Activated naive CD8-positive, alpha-beta T cell treated with anti-CD3 and anti-CD28 coated beads, Interleukin-2, amount 10 ng/mL, durations not matched to agents 7 days and 5 days (primary cell): ENCODE data around the gene ZNF837. TPM values are rescaled to one million over a fixed set of nuclear protein-coding genes. Genes with fewer than 3 reads are reported as not detected.
A peak's percentile ranks its signal among the peaks of the same experiment; 100 is the strongest.

Source experiments
- ATAC-seq: fragments of 150-1000 bp; cut with Tn5 transposase; one replicate; pipeline ENCODE4 v1.10.0; 2021; ENCODE audit warnings: low read depth, moderate library complexity
- POLR2A ChIA-PET: fragments of 350-600 bp; sonication (Branson Sonifier 250); formaldehyde crosslinking; loops from one replicate; lab custom pipeline; 2021; ENCODE audit warnings: antibody characterized with exemption; lab: Charles Lee
- DNase-seq: peaks from one replicate; pipeline ENCODE4 v3.0.0; 2021
- H3K27ac Mint-ChIP-seq: one replicate; pipeline ENCODE4 v1.8.0; 2022; ENCODE audit warnings: mild to moderate bottlenecking, mixed read lengths
- H3K27me3 Mint-ChIP-seq: one replicate; pipeline ENCODE4 v1.8.0; 2022; ENCODE audit warnings: mild to moderate bottlenecking, moderate library complexity, mixed read lengths
- H3K36me3 Mint-ChIP-seq: one replicate; pipeline ENCODE4 v1.8.0; 2021; ENCODE audit warnings: mild to moderate bottlenecking, mixed read lengths
- H3K4me1 Mint-ChIP-seq: one replicate; pipeline ENCODE4 v1.8.0; 2021; ENCODE audit warnings: mixed read lengths
- H3K4me3 Mint-ChIP-seq: one replicate; pipeline ENCODE4 v1.8.0; 2022; ENCODE audit warnings: mild to moderate bottlenecking, moderate library complexity, mixed read lengths
- H3K9me3 Mint-ChIP-seq: one replicate; pipeline ENCODE4 v1.8.0; 2021; ENCODE audit warnings: mixed read lengths
- total RNA-seq, 2 experiments: library from RNA; stranded (reverse); gene quantifications; one replicate each; pipeline ENCODE4 v1.2.3, GENCODE V29; 2021

Gene ZNF837
- total RNA-seq, 2 experiments from 2014 or later, result 2.9 to 3.5 TPM

DNA sequence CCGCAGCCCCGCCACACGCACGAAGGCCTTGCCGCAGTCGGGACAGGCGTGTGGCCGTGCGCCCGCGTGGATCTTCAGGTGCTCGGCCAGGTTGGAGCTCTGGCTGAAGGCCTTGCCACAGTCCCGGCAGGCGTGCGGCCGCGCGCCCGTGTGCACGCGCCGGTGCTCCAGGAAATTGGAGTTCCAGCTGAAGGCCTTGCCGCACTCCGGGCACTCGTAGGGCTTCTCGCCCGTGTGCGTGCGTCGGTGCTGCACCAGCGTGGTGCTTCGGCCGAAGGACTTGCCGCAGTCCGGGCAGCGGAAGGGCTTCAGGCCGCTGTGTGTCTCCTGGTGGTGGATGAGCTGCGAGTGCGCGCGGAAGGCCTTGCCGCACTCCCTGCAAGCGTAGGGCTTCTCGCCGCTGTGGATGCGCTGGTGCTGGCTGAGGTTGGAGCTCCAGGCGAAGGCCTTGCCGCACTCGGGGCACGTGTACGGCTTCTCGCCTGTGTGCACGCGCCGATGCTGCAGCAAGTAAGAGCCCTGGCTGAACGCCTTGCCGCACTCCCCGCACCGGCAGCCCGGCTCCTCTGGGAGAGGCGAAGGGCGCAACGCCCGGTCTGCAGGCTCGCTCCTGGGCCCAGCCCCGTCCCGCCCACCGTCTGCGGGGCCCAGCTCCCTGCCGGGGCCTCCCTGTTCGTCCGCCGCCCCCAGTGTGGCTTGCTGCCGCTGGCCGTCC is 23.9 kb downstream of the ZNF837 start:
- DNase-seq (no peak), ATAC-seq (no peak)
- Mint-ChIP-seq H3K4me3 (peak overlapping the region; percentile 37), H3K4me1 (peaks cover 17% of the 10 kb centered on the region), H3K27me3 (no peaks in the 10 kb centered on the region), H3K36me3 (peaks cover 4% of the 10 kb centered on the region), H3K9me3 (no peaks in the 10 kb centered on the region), H3K27ac (peak overlapping the region; percentile 65)
- POLR2A ChIA-PET, result interaction anchor here (0.5 to 2.4 kb wide), 12 partner anchors 8 to 514 kb away, joined by 3 to 29 read pairs (median 4); partner anchors contain the start of genes ZBTB45, ZNF446, ZNF837 and ZSCAN22

DNA sequence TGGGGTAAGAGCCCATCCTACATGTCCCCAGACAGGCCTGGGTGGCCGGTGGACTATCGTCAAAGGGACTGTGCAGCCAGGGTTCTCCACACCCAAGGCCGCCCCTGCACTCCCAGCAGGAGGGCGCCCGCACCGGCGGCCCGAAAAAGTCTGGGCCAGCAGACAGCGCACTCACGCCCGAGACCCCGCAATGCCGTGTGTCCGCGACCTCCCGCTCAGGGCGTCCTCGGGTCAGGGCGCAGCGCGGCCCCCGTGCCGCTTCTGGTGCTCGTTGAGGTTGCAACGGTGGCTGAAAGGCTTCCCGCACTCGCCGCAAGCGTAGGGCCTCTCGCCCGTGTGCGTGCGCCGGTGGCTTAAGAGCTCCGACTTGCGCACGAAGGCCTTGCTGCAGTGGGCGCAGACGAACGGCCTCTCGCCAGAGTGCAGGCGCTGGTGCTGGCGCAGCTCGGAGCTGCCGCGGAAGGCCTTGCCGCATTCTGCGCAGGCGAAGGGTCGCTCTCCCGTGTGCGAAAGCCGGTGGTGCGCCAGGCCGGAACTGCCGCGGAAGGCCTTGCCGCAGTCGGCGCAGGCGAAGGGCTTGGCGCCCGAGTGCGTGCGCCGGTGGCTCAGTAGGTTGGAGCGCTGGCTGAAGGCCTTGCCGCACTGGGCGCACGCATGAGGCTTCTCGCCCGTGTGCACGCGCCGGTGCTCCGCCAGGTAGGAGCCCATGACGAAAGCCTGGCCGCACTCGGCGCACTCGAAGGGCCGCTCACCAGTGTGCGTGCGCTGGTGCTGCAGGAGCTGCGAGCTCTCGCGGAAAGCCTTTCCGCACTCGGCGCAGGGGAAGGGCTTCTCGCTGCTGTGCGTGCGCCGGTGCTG is 24.7 kb downstream of the ZNF837 start:
- Mint-ChIP-seq H3K4me3 (peak overlapping the region; percentile 37), H3K27ac (peak overlapping the region; percentile 65), H3K4me1 (peaks cover 14% of the 10 kb centered on the region), H3K9me3 (no peaks in the 10 kb centered on the region), H3K27me3 (no peaks in the 10 kb centered on the region), H3K36me3 (peaks cover 7% of the 10 kb centered on the region)
- POLR2A ChIA-PET, result interaction anchor here (0.6 to 2.4 kb wide), 9 partner anchors 9 to 158 kb away, joined by 3 to 29 read pairs (median 4); partner anchors contain the start of genes ZNF446, ZNF837 and ZSCAN22
- peak; percentile 76 for DNase-seq
- peak; percentile 72 for ATAC-seq

DNA sequence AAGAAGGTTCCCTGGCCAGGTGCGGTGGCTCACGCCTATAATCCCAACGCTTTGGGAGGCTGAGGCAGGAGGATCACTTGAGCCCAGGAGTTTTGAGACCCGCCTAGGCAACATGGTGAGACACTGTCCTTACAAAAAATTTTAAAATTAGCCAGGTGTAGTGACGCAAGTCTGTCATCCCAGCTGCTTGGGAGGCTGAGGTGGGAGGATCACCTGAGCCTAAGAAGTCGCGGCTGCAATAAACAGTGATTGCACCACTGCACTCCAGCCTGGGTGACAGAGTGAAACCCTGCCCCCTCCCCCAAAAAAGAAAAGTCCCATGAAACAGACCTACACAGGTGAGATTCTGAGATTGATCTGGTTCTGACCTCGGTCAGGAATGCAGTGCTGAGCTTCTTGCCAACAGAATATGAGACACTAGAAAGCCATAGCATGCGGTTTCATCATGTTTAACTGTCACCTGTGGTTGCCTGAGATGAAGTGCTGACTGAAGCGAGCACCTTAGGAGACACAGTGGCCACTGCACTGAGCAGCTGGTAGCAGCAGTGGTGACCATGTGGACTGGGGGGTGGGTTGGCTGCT is 25.5 kb downstream of the ZNF837 start:
- ATAC-seq (no peak), DNase-seq (no peak)
- Mint-ChIP-seq H3K27ac (peak overlapping the region; percentile 65), H3K9me3 (no peaks in the 10 kb centered on the region), H3K36me3 (peaks cover 11% of the 10 kb centered on the region), H3K4me3 (peak overlapping the region; percentile 22), H3K27me3 (no peaks in the 10 kb centered on the region), H3K4me1 (peaks cover 12% of the 10 kb centered on the region)
- POLR2A ChIA-PET, result interaction anchor here (0.5 to 2.4 kb wide), 5 partner anchors 8 to 50 kb away, joined by 3 to 29 read pairs (median 10); partner anchors contain the start of gene ZNF837

DNA sequence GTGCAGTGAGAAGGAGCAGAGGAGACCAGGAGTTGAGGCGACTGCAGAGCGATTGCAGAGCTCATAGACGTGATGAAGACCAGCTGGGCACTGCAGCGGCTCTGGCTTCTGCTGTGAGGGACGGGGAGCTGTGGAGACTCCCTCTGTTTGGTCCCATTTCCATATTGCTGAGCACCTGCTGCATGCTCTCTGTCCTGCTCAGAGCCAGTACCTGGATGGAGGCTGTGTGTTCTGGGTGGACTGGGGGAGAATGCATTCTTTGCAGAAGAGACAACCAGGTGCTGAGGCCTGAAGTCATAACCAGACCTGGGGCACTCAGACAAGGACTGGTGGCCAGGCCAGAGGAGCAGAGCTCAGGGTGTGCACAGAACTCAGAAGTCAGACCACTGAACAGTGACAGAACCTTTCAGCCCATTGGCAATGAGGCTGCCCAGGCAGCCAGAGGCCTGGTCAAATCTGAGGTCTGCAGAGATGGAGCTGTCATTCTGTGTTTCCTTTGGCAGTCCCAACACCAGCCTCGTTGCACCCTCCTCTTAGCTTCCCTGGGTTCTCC is 26.3 kb downstream of the ZNF837 start:
- peaks cover 13% of the 10 kb centered on the region for H3K36me3 Mint-ChIP-seq
- DNase-seq (no peak), ATAC-seq (no peak)
- no peaks in the 10 kb centered on the region for H3K27me3 Mint-ChIP-seq
- H3K9me3 Mint-ChIP-seq, result no peaks in the 10 kb centered on the region
- peaks cover 14% of the 10 kb centered on the region for H3K4me1 Mint-ChIP-seq
- H3K27ac Mint-ChIP-seq, result no peak overlapping the region
- POLR2A ChIA-PET, result interaction anchor here (2.4 kb wide), 1 partner anchor 10 kb away, joined by 12 read pairs; no protein-coding TSS in a partner anchor
- H3K4me3 Mint-ChIP-seq, result no peak overlapping the region

DNA sequence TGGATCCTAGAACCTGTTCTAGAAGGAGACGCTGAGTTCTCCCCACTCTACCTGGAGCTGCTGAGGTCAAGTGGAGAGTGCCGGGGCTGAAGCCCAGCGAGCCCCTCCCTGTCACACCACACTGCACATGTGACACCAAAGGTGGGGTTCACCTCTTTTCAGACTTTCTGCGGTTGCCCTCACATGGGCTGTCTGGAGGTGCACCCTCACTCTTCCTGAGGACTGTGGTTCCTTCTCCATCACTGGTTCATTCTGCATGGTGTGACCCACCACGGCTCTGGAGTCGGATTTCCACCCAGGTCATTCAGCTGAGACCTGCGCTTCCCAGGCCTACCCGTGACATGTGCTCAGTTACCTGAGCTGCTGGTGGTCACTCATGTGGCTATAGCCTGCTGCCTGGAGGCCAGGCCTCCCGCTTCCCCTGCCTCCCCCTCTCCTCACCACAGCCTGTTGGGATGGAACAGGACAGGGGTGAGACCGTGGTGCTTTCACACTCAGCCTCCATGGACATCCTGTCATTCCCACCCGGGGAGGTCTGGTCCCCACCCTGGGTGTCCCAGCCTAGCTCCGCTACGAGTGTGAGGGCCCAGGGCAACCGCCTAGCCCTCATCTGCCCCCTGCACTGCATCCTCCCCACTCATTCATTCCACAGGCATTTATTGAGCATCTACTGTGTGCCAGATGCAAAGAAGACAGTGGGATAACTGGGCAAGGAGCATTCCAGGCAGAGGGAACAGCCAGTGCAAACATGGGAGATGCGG is 26.9 kb downstream of the ZNF837 start:
- H3K27ac Mint-ChIP-seq, result no peak overlapping the region
- peaks cover 15% of the 10 kb centered on the region for H3K36me3 Mint-ChIP-seq
- peaks cover 19% of the 10 kb centered on the region for H3K4me1 Mint-ChIP-seq
- DNase-seq (no peak), ATAC-seq (no peak)
- H3K4me3 Mint-ChIP-seq, result no peak overlapping the region
- no peaks in the 10 kb centered on the region for H3K9me3 Mint-ChIP-seq
- no peaks in the 10 kb centered on the region for H3K27me3 Mint-ChIP-seq
- POLR2A ChIA-PET, result no interaction called here

DNA sequence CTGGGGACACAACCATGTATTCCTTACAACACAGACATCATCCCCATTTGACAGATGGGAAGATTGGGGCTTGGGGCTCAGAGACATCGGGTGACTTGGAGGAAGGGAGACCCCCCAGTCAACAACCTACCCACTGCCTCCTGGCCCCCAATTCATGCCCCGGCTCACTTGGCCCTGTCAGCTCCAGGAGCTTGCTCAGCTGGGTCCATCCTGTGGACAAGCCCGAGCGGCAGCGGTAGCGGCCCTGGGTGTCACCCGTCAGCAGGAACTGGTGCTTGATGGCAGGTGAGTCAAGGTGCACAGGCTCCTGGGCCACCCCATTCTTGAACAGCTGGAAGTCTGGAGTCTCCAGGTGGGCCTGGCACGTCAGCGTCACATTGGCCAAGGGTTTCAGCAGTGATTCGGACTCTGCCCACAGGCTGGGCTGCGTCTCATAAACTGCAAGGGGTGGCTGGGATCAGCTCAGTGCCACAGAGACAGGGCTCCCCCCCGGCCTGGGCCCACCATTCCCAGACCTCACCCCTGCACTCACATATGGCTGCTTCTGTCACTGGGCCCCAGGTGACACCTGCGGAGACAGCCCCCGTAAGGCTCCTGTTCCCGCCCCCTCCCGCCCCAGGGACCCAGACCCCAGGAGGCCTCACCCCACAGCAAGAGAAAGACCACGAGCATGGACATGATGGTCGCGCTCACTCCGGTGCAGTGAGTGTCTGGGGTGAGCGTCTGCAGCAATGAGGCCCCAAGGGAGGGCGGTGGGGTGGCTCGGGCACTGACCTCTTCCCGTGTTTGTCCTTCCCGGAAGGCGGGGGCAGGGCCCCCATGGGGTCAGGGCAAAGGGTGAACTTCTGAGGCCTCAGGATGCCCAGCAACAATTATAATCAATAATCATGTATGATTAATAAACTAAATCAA is 27.8 kb downstream of the ZNF837 start, which contains the start of gene A1BG:
TSS of gene A1BG (minus strand) at position 733 of the 912 bp plus-strand sequence. CDS start at position 678, 55 bp downstream.
- POLR2A ChIA-PET, result interaction anchor here (2.3 kb wide), 1 partner anchor 9 kb away, joined by 9 read pairs; the partner anchor contains the start of gene ZNF497
- DNase-seq (no peak), ATAC-seq (no peak)
- Mint-ChIP-seq H3K27me3 (no peaks in the 10 kb centered on the region), H3K9me3 (no peaks in the 10 kb centered on the region), H3K4me1 (peaks cover 24% of the 10 kb centered on the region), H3K36me3 (peaks cover 18% of the 10 kb centered on the region), H3K27ac (no peak within 1 kb of the TSS), H3K4me3 (no peak within 1 kb of the TSS)

DNA sequence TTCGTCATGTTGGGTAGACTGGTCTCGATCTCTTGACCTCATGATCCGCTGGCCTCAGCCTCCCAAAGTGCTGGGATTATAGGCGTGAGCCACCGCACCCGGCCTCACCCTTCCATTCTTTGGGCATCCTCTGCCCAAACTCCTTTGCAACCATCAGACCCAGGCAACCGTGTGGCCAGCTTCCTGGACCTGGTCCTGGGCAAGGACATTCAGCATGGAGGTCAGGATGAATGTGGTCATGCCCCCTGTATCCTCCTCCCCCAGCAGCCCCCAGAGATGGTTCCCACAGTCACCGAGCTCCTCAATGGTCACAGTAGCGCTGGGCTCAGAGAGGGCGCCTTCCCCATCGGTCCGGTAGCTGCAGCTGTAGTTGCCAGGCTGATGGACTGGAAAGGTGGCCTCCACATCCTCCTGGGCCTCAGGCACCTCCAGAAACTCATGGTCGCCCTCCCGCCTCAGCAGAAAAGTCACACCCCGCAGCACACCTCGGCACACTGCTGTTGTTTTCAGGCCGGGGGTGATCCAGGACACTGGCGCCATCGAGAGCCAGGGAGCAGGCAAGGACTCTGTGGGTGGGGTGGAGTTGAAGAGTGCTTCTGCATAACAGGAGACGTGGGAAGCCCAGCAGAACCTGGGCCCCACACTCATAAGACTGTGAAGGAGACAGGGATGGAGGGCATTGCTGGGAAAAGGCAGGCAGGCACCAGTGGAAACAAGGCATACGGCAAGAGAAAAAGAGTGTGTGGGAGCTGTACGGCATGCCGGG is 28.7 kb downstream of the ZNF837 start:
- POLR2A ChIA-PET, result interaction anchor here (0.6 to 2.3 kb wide), 3 partner anchors 10 to 461 kb away, joined by 3 to 9 read pairs (median 4); partner anchors contain the start of gene ZNF497
- no peak for DNase-seq
- H3K36me3 Mint-ChIP-seq, result peaks cover 18% of the 10 kb centered on the region
- ATAC-seq, result no peak
- no peaks in the 10 kb centered on the region for H3K9me3 Mint-ChIP-seq
- H3K4me3 Mint-ChIP-seq, result no peak overlapping the region
- peak overlapping the region; percentile 39 for H3K27ac Mint-ChIP-seq
- H3K4me1 Mint-ChIP-seq, result peaks cover 25% of the 10 kb centered on the region
- no peaks in the 10 kb centered on the region for H3K27me3 Mint-ChIP-seq

DNA sequence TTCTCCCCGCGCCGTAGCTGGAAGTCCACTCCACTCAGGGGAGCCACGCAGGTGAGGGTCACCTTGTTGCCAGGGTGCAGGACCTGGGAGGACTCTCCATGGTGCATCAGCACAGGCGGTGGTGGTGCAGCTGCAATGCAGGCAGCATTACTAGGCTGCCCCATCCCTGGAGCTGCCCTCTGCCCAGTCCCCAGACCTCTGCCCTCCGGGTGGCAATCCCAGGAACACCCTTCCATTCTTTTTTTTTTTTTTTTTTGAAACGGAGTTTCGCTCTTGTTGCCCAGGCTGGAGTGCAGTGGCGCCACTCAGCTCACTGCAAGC is 29.3 kb downstream of the ZNF837 start:
- DNase-seq, result no peak
- H3K27me3 Mint-ChIP-seq, result no peaks in the 10 kb centered on the region
- H3K4me1 Mint-ChIP-seq, result peaks cover 28% of the 10 kb centered on the region
- H3K9me3 Mint-ChIP-seq, result no peaks in the 10 kb centered on the region
- no peak overlapping the region for H3K4me3 Mint-ChIP-seq
- ATAC-seq, result no peak
- peaks cover 18% of the 10 kb centered on the region for H3K36me3 Mint-ChIP-seq
- no peak overlapping the region for H3K27ac Mint-ChIP-seq
- POLR2A ChIA-PET, result interaction anchor here (0.6 to 2.3 kb wide), 3 partner anchors 11 to 461 kb away, joined by 3 to 9 read pairs (median 4); partner anchors contain the start of gene ZNF497

DNA sequence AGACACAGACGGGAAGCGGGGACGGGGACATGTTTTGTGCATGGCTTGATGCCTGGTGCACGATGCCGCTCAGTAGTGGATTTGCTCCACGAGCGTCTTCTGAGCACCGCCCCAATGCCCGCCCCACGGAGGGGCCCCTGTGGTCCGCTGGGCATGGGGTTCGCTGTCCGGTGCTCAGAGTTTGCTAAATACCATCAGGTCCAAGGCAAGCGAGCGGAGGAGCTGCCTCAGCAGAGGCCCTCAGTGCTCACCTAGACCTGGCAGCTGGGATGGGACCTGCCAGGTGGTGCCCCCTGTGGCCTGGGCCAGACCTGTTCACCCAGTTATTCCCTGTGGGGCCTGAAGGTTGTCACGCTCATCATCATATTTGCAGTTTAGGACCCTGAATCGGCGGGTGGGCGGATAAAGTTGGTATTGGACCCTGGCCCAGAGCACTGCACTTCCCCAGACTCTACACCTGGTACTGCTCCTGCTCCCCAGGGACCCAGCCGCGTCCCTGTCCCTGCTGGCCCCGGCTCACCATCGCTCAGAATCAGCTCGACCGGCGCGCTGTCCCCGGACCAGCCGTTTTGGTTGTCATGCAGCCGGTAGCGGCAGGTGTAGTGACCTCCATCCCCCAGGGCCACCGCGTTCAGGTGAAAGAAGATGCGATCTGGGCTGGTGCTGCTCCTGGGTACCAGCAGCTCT is 29.8 kb downstream of the ZNF837 start:
- Mint-ChIP-seq H3K36me3 (peaks cover 18% of the 10 kb centered on the region), H3K27me3 (no peaks in the 10 kb centered on the region), H3K9me3 (no peaks in the 10 kb centered on the region), H3K4me1 (peaks cover 28% of the 10 kb centered on the region), H3K27ac (no peak overlapping the region), H3K4me3 (peak overlapping the region; percentile 22)
- ATAC-seq (no peak), DNase-seq (no peak)
- POLR2A ChIA-PET, result interaction anchor here (2.3 kb wide), 1 partner anchor 11 kb away, joined by 9 read pairs; the partner anchor contains the start of gene ZNF497

DNA sequence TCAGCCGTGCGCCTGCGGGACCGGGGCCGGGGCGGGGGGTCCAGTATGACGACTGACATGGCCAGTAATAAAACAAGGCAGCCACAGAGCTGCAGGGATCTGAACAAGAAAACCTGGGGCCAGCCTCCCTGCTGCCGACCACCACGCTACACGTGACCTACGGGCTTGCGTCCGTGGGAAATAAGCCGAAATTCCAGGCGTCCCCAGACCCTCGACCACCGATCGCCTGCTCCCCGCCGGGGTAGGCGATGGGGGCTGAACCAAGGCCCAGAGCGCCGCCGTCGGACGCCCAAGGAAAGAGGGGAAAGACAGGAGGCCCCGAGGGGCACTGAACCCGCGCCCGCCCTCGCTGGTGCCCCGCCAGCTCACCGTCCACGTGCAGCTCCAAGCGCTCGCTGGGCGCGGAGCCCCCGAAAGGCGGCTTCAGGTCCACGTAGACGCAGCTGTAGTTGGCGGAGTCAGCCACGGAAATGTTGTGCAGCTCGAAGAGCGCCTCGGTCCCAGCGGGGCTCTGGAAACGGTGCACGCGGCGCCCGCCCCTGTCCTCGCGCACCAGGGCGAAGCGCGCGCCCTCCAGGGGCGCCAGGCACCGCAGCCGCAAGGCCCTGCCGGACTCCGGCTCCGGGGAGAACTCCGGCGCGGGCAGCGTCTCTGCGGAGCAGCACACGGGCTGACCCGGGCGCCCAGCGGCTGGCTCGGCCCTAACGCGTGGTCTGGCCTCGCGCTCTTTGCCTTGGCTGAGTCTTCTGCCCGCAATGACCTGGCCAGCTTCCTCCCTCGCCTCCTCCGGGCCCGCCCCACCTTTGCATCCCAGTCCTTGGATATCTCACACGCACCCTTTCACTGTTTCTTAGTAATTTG is 30.6 kb downstream of the ZNF837 start:
- H3K4me1 Mint-ChIP-seq, result peaks cover 28% of the 10 kb centered on the region
- ATAC-seq, result no peak

More for the DNA sequence above, 30.6 kb downstream of the ZNF837 start:
- DNase-seq, result no peak
- no peaks in the 10 kb centered on the region for H3K9me3 Mint-ChIP-seq
- H3K27ac Mint-ChIP-seq, result no peak overlapping the region
- H3K36me3 Mint-ChIP-seq, result peaks cover 16% of the 10 kb centered on the region
- no peaks in the 10 kb centered on the region for H3K27me3 Mint-ChIP-seq
- peak overlapping the region; percentile 63 for H3K4me3 Mint-ChIP-seq
- POLR2A ChIA-PET, result interaction anchor here (4.5 kb wide), 1 partner anchor 13 kb away, joined by 50 read pairs; the partner anchor contains the start of gene ZNF497
